ENCODE data around the gene PTTG1IP.
"Not testable (repeated sequence)": the region's sequence is repeated elsewhere in the genome, so short reads cannot be mapped to it uniquely, and the experiment has no call there.

Gene PTTG1IP

DNA sequence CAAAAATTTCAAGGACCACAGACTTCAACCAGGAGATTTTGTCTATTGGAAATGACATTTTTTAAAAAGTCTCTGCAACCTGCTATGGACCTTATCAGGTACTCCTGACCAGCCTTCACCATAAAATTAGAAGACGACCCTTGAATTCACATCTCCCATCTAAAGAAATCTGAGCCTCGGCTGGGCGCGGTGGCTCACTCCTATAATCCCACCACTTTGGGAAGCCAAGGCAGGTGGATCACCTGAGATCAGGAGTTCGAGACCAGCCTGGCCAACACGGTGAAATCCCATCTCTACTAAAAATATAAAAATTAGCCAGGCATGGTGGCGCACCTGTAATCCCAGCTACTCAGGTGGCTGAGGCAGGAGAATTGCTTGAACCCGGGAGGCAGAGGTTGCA, 5.7 kb upstream of the PTTG1IP start:
- DNase-seq; H3K27me3 ChIP-seq (replicated peaks in 2 of 5; ENCODE audit: control insufficient read depth in 4 of 5, insufficient read depth in 5 of 5, low read length in 4 of 5); H3K9me3 ChIP-seq (ENCODE audit: control extremely low read depth in 1 of 5, control insufficient read depth in 4 of 5, insufficient read depth in 2 of 5, low read depth in 1 of 5, low read length in 4 of 5); H3K27ac ChIP-seq (ENCODE audit: insufficient read depth in 1 of 2, low read depth in 1 of 2, low read length in 2 of 2, poor library complexity in 1 of 2, severe bottlenecking in 2 of 2); H3K36me3 ChIP-seq (ENCODE audit: control insufficient read depth in 4 of 4, insufficient read depth in 4 of 4, low read length in 3 of 4); H3K4me3 ChIP-seq (ENCODE audit: control insufficient read depth in 1 of 7, extremely low read depth in 1 of 7, insufficient read depth in 4 of 7, low read depth in 2 of 7, low read length in 6 of 7): not testable (repeated sequence)
- ChIA-PET POLR2A (interaction anchor here (1.6 kb wide), 1 partner anchor 10 kb away, joined by 3 read pairs; no protein-coding TSS in a partner anchor), CTCF (interaction anchor here (1.1 to 2.0 kb wide), 2 partner anchors 24 to 35 kb away, joined by 4 to 5 read pairs; no protein-coding TSS in a partner anchor)
- peaks cover 49 to 91% (median 83%) of the 10 kb centered on the region in 4 experiments for H3K4me1 ChIP-seq (ENCODE audit: control extremely low read depth in 1 of 4, control insufficient read depth in 4 of 4, insufficient read depth in 4 of 4, low read length in 3 of 4)
- 93% methylated on average over 8 of the region's 8 CpGs for WGBS (ENCODE audit: insufficient coverage)

DNA sequence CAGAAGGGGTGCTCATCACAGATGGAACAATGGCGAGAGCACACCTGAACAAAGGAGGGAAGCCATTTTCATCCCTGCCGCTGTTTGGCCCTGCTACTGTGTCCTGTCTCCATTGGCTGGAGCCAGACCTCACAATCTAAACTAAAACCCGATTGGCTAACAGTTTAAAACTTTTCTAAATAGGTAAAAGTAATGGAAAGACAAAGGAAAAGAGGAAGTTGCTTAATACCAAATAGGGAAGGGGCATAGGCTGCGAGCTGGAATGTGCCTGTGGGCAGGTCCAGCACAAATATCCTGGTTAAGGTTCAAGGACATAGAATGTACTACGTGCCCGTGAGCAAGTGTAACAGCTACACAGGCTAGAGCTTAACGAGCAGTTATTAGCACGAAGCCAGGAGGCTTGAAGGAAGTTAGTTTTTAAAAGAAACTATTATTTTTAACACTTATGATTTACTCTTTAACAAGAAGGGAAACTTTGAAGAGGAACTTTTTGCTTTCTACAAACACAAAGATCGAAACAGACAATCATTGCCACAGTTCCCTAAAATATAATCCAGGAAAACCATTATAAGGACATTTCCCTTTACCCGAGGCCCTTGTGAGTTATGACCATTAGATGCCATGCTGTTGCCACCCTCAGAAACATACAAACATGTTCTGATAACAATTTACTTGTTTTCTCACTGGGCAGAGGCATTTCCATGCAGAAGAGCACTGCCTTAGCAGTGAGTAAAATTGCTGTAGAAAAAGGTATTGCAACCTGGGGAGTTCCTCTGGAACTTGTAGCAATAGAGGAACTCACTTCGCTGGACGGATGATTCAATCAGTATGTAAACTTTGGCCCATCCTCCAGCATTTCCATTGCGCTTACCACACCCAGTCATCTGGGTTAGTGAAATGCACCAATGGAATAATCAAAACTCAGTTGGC, 4.8 kb upstream of the PTTG1IP start:
- Histone ChIP-seq H3K36me3 (ENCODE audit: control insufficient read depth in 4 of 4, insufficient read depth in 4 of 4, low read length in 3 of 4) (no peaks in the 10 kb centered on the region), H3K4me1 (ENCODE audit: control extremely low read depth in 1 of 4, control insufficient read depth in 4 of 4, insufficient read depth in 4 of 4, low read length in 3 of 4) (peaks cover 49 to 90% (median 80%) of the 10 kb centered on the region in 4 experiments), H3K9me3 (ENCODE audit: control extremely low read depth in 1 of 5, control insufficient read depth in 4 of 5, insufficient read depth in 2 of 5, low read depth in 1 of 5, low read length in 4 of 5) (no peaks in the 10 kb centered on the region), H3K27ac (ENCODE audit: insufficient read depth in 1 of 2, low read depth in 1 of 2, low read length in 2 of 2, poor library complexity in 1 of 2, severe bottlenecking in 2 of 2) (peak overlapping the region in 1 of 2 experiments; percentile 67), H3K4me3 (ENCODE audit: control insufficient read depth in 1 of 7, extremely low read depth in 1 of 7, insufficient read depth in 4 of 7, low read depth in 2 of 7, low read length in 6 of 7) (peak overlapping the region in 2 of 7 experiments; percentile 39 to 40), H3K27me3 (replicated peaks in 2 of 5; ENCODE audit: control insufficient read depth in 4 of 5, insufficient read depth in 5 of 5, low read length in 4 of 5) (no peaks in the 10 kb centered on the region)
- ChIA-PET CTCF (interaction anchor here (0.9 to 2.0 kb wide), 5 partner anchors 23 to 78 kb away, joined by 3 to 5 read pairs (median 3); partner anchors contain the start of gene UBE2G2), POLR2A (no interaction called here)
- DNase-seq: peak in 2 of 3 donors; percentile 83 to 84
- 27% methylated on average over 7 of the region's 13 CpGs for WGBS (ENCODE audit: insufficient coverage)

DNA sequence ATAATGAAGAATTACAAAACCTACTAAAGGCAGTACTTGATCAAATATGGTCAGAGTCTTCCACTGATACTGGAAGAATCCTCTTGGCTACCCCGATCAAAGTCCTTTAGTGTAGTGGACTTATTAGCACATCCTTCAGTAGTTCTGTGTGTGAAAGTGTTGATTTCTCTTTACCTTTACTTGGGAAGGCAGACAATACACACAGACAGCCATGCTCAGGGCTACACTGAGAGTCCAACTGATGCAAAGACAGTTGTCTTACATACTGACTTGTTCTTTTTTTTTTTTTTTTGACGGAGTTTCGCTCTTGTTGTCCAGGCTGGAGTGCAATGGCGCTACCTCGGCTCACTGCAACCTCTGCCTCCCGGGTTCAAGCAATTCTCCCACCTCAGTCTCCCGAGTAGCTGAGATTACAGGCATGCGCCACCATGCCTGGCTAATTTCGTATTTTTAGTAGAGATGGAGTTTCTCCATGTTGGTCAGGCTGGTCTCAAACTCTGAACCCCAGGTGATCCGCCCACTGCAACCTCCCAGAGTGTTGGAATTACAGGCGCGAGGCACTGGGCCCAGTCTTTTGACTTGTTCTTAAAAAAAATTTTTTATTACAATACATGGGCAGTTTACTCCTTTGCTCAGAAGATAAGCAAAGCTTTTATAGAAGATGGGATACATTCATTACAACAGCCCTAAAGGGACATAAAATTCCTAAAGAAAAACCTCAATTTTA, 3.5 kb upstream of the PTTG1IP start:
- CTCF ChIA-PET: interaction anchor here (0.7 to 2.5 kb wide), 4 partner anchors 34 to 77 kb away, joined by 3 to 7 read pairs (median 4); no protein-coding TSS in a partner anchor
- H3K27me3 ChIP-seq (replicated peaks in 2 of 5; ENCODE audit: control insufficient read depth in 4 of 5, insufficient read depth in 5 of 5, low read length in 4 of 5): no peaks in the 10 kb centered on the region
- H3K4me1 ChIP-seq (ENCODE audit: control extremely low read depth in 1 of 4, control insufficient read depth in 4 of 4, insufficient read depth in 4 of 4, low read length in 3 of 4): peaks cover 52 to 88% (median 76%) of the 10 kb centered on the region in 4 experiments
- H3K4me3 ChIP-seq (ENCODE audit: control insufficient read depth in 1 of 7, extremely low read depth in 1 of 7, insufficient read depth in 4 of 7, low read depth in 2 of 7, low read length in 6 of 7): no peak overlapping the region
- no peak overlapping the region for H3K27ac ChIP-seq (ENCODE audit: insufficient read depth in 1 of 2, low read depth in 1 of 2, low read length in 2 of 2, poor library complexity in 1 of 2, severe bottlenecking in 2 of 2)
- no peaks in the 10 kb centered on the region for H3K36me3 ChIP-seq (ENCODE audit: control insufficient read depth in 4 of 4, insufficient read depth in 4 of 4, low read length in 3 of 4)
- 97% methylated on average over 6 of the region's 12 CpGs for WGBS (ENCODE audit: insufficient coverage)
- POLR2A ChIA-PET: interaction anchor here (0.5 kb wide), 1 partner anchor 29 kb away, joined by 3 read pairs; no protein-coding TSS in a partner anchor
- no peaks in the 10 kb centered on the region for H3K9me3 ChIP-seq (ENCODE audit: control extremely low read depth in 1 of 5, control insufficient read depth in 4 of 5, insufficient read depth in 2 of 5, low read depth in 1 of 5, low read length in 4 of 5)
- no peak for DNase-seq

DNA sequence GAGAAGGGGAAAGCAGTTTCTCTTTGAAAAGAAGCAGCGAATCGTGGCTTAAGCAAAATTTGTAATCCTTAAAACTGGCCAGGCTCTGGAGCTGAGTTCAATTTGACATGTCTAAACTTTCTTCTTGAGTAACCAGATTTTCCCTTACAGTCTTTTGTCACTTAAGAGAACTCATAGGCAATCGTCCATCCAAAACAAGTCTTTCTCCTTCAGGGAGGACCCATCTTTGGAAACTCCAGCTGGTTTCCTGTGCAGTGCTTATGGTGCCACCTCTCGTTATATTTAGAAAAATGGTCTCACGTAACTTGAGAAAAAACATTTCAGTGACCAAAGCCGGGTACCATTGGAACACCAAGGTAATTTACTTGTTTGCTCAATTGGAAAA, 1.8 kb upstream of the PTTG1IP start:
- no peaks in the 10 kb centered on the region for H3K36me3 ChIP-seq (ENCODE audit: control insufficient read depth in 4 of 4, insufficient read depth in 4 of 4, low read length in 3 of 4)
- ChIA-PET CTCF (interaction anchor here (0.8 to 2.5 kb wide), 7 partner anchors 8 to 75 kb away, joined by 3 to 11 read pairs (median 4); no protein-coding TSS in a partner anchor), POLR2A (interaction anchor here (0.7 kb wide), 1 partner anchor 53 kb away, joined by 4 read pairs; no protein-coding TSS in a partner anchor)
- H3K27ac ChIP-seq (ENCODE audit: insufficient read depth in 1 of 2, low read depth in 1 of 2, low read length in 2 of 2, poor library complexity in 1 of 2, severe bottlenecking in 2 of 2): peak overlapping the region; percentile 64 to 87
- H3K27me3 ChIP-seq (replicated peaks in 2 of 5; ENCODE audit: control insufficient read depth in 4 of 5, insufficient read depth in 5 of 5, low read length in 4 of 5): no peaks in the 10 kb centered on the region
- H3K9me3 ChIP-seq (ENCODE audit: control extremely low read depth in 1 of 5, control insufficient read depth in 4 of 5, insufficient read depth in 2 of 5, low read depth in 1 of 5, low read length in 4 of 5): no peaks in the 10 kb centered on the region
- peaks cover 49 to 89% (median 76%) of the 10 kb centered on the region in 4 experiments for H3K4me1 ChIP-seq (ENCODE audit: control extremely low read depth in 1 of 4, control insufficient read depth in 4 of 4, insufficient read depth in 4 of 4, low read length in 3 of 4)
- DNase-seq: peak in 2 of 3 donors; percentile 45 to 52
- peak overlapping the region in 6 of 7 experiments; percentile 63 to 96 (median 88) for H3K4me3 ChIP-seq (ENCODE audit: control insufficient read depth in 1 of 7, extremely low read depth in 1 of 7, insufficient read depth in 4 of 7, low read depth in 2 of 7, low read length in 6 of 7)
- 0% methylated on average over 6 of the region's 6 CpGs for WGBS (ENCODE audit: insufficient coverage)

DNA sequence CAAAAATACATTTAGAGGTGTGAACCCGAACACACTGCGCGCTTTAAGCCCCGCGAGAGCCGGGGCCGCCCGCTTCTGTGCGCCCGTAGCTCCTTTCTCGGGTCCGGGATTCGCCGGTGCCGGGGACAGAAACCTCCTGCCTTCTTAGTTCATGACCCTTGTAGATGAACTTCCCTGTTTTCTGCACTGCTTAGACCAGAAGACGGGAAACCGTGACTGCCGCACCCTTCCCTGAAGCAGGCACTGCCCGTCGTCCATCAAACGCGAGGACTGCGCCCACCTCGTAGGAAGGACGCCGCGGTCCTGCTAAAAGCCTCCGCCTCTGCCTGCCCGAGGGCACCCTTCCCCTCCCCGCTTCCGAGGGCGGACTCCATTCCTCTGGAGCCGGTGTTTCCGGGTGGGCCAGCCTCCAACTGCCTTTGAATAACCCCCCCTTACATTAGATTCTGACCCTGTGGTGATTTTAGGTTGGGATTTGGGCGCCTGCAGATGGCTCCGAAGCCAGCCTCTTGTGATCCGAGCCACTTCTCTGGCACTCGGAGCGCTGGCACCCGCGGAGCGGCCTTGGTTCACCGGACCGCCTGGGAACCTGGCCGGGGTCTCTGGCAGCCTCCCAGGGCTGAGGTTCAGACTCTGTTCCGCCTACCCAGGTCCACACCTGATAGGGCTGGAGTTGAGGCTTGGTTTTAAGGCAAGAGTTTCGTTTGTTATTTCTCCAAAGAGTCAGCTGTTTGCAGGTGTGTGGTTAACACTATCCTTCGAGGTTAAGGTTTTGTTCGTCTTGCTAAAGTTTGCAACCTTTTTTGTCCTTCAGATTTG, 1.2 kb upstream of the PTTG1IP start:
- POLR2A ChIA-PET: interaction anchor here (0.7 to 1.4 kb wide), 5 partner anchors 27 to 73 kb away, joined by 3 to 7 read pairs (median 4); partner anchors contain the start of gene UBE2G2
- WGBS (ENCODE audit: insufficient coverage): 0% methylated on average over 46 of the region's 49 CpGs
- Histone ChIP-seq H3K9me3 (ENCODE audit: control extremely low read depth in 1 of 5, control insufficient read depth in 4 of 5, insufficient read depth in 2 of 5, low read depth in 1 of 5, low read length in 4 of 5) (no peaks in the 10 kb centered on the region), H3K27ac (ENCODE audit: insufficient read depth in 1 of 2, low read depth in 1 of 2, low read length in 2 of 2, poor library complexity in 1 of 2, severe bottlenecking in 2 of 2) (peak overlapping the region; percentile 64 to 87), H3K4me3 (ENCODE audit: control insufficient read depth in 1 of 7, extremely low read depth in 1 of 7, insufficient read depth in 4 of 7, low read depth in 2 of 7, low read length in 6 of 7) (peak overlapping the region; percentile 44 to 96 (median 87)), H3K27me3 (replicated peaks in 2 of 5; ENCODE audit: control insufficient read depth in 4 of 5, insufficient read depth in 5 of 5, low read length in 4 of 5) (no peaks in the 10 kb centered on the region), H3K4me1 (ENCODE audit: control extremely low read depth in 1 of 4, control insufficient read depth in 4 of 4, insufficient read depth in 4 of 4, low read length in 3 of 4) (peaks cover 43 to 88% (median 76%) of the 10 kb centered on the region in 4 experiments), H3K36me3 (ENCODE audit: control insufficient read depth in 4 of 4, insufficient read depth in 4 of 4, low read length in 3 of 4) (no peaks in the 10 kb centered on the region)
- CTCF ChIA-PET: interaction anchor here (0.8 to 2.5 kb wide), 10 partner anchors 8 to 75 kb away, joined by 3 to 11 read pairs (median 4); no protein-coding TSS in a partner anchor
- peak in 2 of 3 donors; percentile 56 to 75 for DNase-seq

DNA sequence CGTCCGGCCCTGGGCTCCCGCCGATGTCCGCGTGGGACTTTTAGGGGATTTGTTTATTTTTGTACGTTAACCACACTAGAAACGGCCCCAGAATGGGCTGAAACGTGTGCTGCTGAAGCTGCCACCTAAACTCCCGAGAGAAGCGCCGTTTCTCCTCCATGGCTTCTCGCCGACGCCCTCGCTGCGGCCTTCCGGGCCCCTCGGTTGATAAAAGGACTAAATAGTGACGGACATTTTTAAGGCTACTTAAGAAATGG, 678 bp upstream of the PTTG1IP start:
- Histone ChIP-seq H3K27ac (ENCODE audit: insufficient read depth in 1 of 2, low read depth in 1 of 2, low read length in 2 of 2, poor library complexity in 1 of 2, severe bottlenecking in 2 of 2) (peak overlapping the region; percentile 64 to 87), H3K9me3 (ENCODE audit: control extremely low read depth in 1 of 5, control insufficient read depth in 4 of 5, insufficient read depth in 2 of 5, low read depth in 1 of 5, low read length in 4 of 5) (no peaks in the 10 kb centered on the region), H3K4me3 (ENCODE audit: control insufficient read depth in 1 of 7, extremely low read depth in 1 of 7, insufficient read depth in 4 of 7, low read depth in 2 of 7, low read length in 6 of 7) (peak overlapping the region; percentile 44 to 96 (median 87)), H3K27me3 (replicated peaks in 2 of 5; ENCODE audit: control insufficient read depth in 4 of 5, insufficient read depth in 5 of 5, low read length in 4 of 5) (no peaks in the 10 kb centered on the region), H3K4me1 (ENCODE audit: control extremely low read depth in 1 of 4, control insufficient read depth in 4 of 4, insufficient read depth in 4 of 4, low read length in 3 of 4) (peaks cover 39 to 88% (median 75%) of the 10 kb centered on the region in 4 experiments), H3K36me3 (ENCODE audit: control insufficient read depth in 4 of 4, insufficient read depth in 4 of 4, low read length in 3 of 4) (no peaks in the 10 kb centered on the region)
- CTCF ChIA-PET: interaction anchor here (0.9 to 2.1 kb wide), 9 partner anchors 9 to 74 kb away, joined by 3 to 11 read pairs (median 3); no protein-coding TSS in a partner anchor
- 0% methylated on average over 11 of the region's 20 CpGs for WGBS (ENCODE audit: insufficient coverage)
- DNase-seq: no peak
- POLR2A ChIA-PET: interaction anchor here (1.1 to 1.4 kb wide), 4 partner anchors 27 to 72 kb away, joined by 3 to 7 read pairs (median 4); partner anchors contain the start of gene UBE2G2
